Keratinocyte (primary cell): ENCODE data around the gene ECHS1. TPM values are rescaled to one million over a fixed set of nuclear protein-coding genes. Genes with fewer than 3 reads are reported as not detected.

ENCODE experiments used
- DNase-seq: peaks from one replicate; pipeline ENCODE4 v3.0.0-alpha.2; 2011; ENCODE audit warnings: low read depth, missing footprints, low spot score
- FAIRE-seq: peaks from 2 replicates; lab custom pipeline; 2011; peaks lifted over from hg19 to GRCh38; lab: Jason Lieb, UNC
- H2AFZ ChIP-seq: 2 replicates; pipeline ENCODE4 v1.6.0; 2012; ENCODE audit warnings: low read length, control low read depth, inconsistent platforms; ENCODE audit not compliant: control insufficient read depth
- H3K27ac ChIP-seq: 2 replicates; pipeline ENCODE4 v1.5.1; 2011; ENCODE audit warnings: low read length; ENCODE audit not compliant: control insufficient read depth, insufficient read depth
- H3K27me3 ChIP-seq: 3 replicates; pipeline ENCODE4 v1.6.0; 2011; ENCODE audit warnings: low read length; ENCODE audit not compliant: control insufficient read depth, insufficient read depth; ENCODE audit errors: extremely low read depth
- H3K36me3 ChIP-seq, 2 experiments: 2 replicates in 1 of 2; 3 replicates in 1 of 2; pipeline ENCODE4 v1.5.1; 2011; ENCODE audit warnings: low read length in 2 of 2, mild to moderate bottlenecking in 1 of 2; ENCODE audit not compliant: control insufficient read depth in 2 of 2, insufficient read depth in 2 of 2; ENCODE audit errors: extremely low read depth in 1 of 2
- H3K4me1 ChIP-seq: 3 replicates; pipeline ENCODE4 v1.5.1; 2011; ENCODE audit warnings: low read length; ENCODE audit not compliant: control insufficient read depth, insufficient read depth; ENCODE audit errors: extremely low read depth
- H3K4me2 ChIP-seq: 3 replicates; pipeline ENCODE4 v1.6.0; 2011; ENCODE audit warnings: low read depth, low read length; ENCODE audit not compliant: control insufficient read depth, insufficient read depth; ENCODE audit errors: extremely low read depth
- H3K4me3 ChIP-seq, 3 experiments: fragments of 200-600 bp in 1 of 3; sonication (generic) in 1 of 3; 2 replicates in 2 of 3; 3 replicates in 1 of 3; pipeline ENCODE4 v1.5.1; 2011 to 2016; ENCODE audit warnings: low read length in 3 of 3, mild to moderate bottlenecking in 3 of 3, control low read depth in 2 of 3, inconsistent platforms in 1 of 3, low read depth in 1 of 3, mixed read lengths in 1 of 3, mixed run types in 1 of 3, moderate library complexity in 1 of 3; ENCODE audit not compliant: control insufficient read depth in 2 of 3, insufficient read depth in 2 of 3; ENCODE audit errors: extremely low read depth in 1 of 3
- H3K79me2 ChIP-seq: 2 replicates; pipeline ENCODE4 v1.6.0; 2012; ENCODE audit warnings: low read length; ENCODE audit not compliant: control insufficient read depth, insufficient read depth
- H3K9ac ChIP-seq: 3 replicates; pipeline ENCODE4 v1.6.0; 2011; ENCODE audit warnings: low read length; ENCODE audit not compliant: control insufficient read depth, insufficient read depth; ENCODE audit errors: extremely low read depth
- H3K9me1 ChIP-seq: 3 replicates; pipeline ENCODE4 v1.6.0; 2011; ENCODE audit warnings: low read length; ENCODE audit not compliant: control insufficient read depth, insufficient read depth; ENCODE audit errors: extremely low read depth
- H3K9me3 ChIP-seq: 2 replicates; pipeline ENCODE4 v1.5.1; 2012; ENCODE audit warnings: low read depth, low read length; ENCODE audit not compliant: control insufficient read depth
- H4K20me1 ChIP-seq: 3 replicates; pipeline ENCODE4 v1.6.0; 2011; ENCODE audit warnings: low read length; ENCODE audit not compliant: control insufficient read depth, insufficient read depth; ENCODE audit errors: extremely low read depth
- EZH2 ChIP-seq: IDR thresholded peaks from one replicate; pipeline ENCODE4 v1.6.1; 2012; ENCODE audit warnings: inconsistent platforms, mild to moderate bottlenecking, low read length, moderate library complexity
- dilution Hi-C: fragments of 300-500 bp; cut with MboI; formaldehyde crosslinking; loops from one replicate; pipeline ENCODE4 v1.7.0; 2020; ENCODE audit warnings: low sequenced_read_pairs; ENCODE audit not compliant: extremely low pct_ligation_motif_present
- polyA plus RNA-seq, 5 experiments: library from polyadenylated mRNA; depleted of rRNA in 3 of 5; stranded (reverse) in 3 of 5; stranded (forward) in 1 of 5; unstranded in 1 of 5; fragments of >200 nt; gene quantifications; 1 replicate in 1 of 5; 2 replicates in 3 of 5; 3 replicates in 1 of 5; pipeline versions ENCODE4 v1.2.1 to v1.2.3, GENCODE V29; 2011 to 2012; ENCODE audit warnings: missing spikeins in 2 of 5, low read depth in 1 of 5, low replicate concordance in 1 of 5
- TF ChIP-seq, protein P1 (sequence below), 3 experiments: IDR thresholded peaks in 1 of 3; conservative IDR thresholded peaks in 1 of 3; optimal IDR thresholded peaks in 1 of 3; 2 replicates in 2 of 3; 3 replicates in 1 of 3; pipeline versions ENCODE3 to v1.5.1; 2011; ENCODE audit warnings: low read length in 3 of 3, mild to moderate bottlenecking in 3 of 3, moderate library complexity in 2 of 3, control low read depth in 1 of 3, inconsistent platforms in 1 of 3; ENCODE audit not compliant: insufficient read depth in 2 of 3; ENCODE audit errors: extremely low read depth in 1 of 3

ECHS1 gene
- polyA plus RNA-seq, 1 donor (not counting 4 experiments of a cell fraction or from before 2014, with no cell fraction given) = 27.1 TPM

DNA sequence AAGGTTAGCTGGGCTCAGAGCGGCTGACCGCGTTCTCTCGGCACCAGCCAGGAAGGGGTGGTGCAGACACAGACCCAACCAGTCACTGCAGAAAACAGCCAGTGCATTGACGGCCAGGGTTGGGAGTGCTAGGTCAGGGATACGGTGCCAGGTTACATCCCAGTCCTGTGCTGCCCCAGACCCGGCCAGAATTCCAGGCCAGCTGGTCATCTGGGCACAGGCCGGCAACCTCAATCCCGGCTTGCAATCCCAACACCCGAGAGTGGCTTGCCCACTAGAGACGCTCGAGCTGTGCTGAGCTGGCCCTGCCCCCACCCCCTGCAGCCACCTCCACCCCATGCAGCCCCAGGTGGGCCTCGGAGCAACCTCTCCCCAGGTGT, 22.2 kb downstream of the ECHS1 start:
- no peaks in the 10 kb centered on the region for H3K4me1 ChIP-seq
- no peak overlapping the region for H3K4me2 ChIP-seq
- no peaks in the 10 kb centered on the region for H4K20me1 ChIP-seq
- H3K9me1 ChIP-seq = no peaks in the 10 kb centered on the region
- no peak overlapping the region for H2AFZ ChIP-seq
- no peak for TF ChIP-seq EZH2
- TF ChIP-seq, protein P1, sequence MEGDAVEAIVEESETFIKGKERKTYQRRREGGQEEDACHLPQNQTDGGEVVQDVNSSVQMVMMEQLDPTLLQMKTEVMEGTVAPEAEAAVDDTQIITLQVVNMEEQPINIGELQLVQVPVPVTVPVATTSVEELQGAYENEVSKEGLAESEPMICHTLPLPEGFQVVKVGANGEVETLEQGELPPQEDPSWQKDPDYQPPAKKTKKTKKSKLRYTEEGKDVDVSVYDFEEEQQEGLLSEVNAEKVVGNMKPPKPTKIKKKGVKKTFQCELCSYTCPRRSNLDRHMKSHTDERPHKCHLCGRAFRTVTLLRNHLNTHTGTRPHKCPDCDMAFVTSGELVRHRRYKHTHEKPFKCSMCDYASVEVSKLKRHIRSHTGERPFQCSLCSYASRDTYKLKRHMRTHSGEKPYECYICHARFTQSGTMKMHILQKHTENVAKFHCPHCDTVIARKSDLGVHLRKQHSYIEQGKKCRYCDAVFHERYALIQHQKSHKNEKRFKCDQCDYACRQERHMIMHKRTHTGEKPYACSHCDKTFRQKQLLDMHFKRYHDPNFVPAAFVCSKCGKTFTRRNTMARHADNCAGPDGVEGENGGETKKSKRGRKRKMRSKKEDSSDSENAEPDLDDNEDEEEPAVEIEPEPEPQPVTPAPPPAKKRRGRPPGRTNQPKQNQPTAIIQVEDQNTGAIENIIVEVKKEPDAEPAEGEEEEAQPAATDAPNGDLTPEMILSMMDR (optimal IDR thresholded peaks at IDR 0.05 in 1 of 3, IDR thresholded peaks at IDR 0.05 in 1 of 3, conservative IDR thresholded peaks at IDR 0.05 in 1 of 3; ENCODE audit: extremely low read depth in 1 of 3, insufficient read depth in 2 of 3, low read length in 3 of 3) = no peak
- H3K27ac ChIP-seq = no peak overlapping the region
- H3K79me2 ChIP-seq = no peaks in the 10 kb centered on the region
- dilution Hi-C loops = no loop called here
- H3K27me3 ChIP-seq = peaks cover 4% of the 10 kb centered on the region
- no peak for FAIRE-seq
- H3K36me3 ChIP-seq = no peaks in the 10 kb centered on the region
- no peaks in the 10 kb centered on the region for H3K9me3 ChIP-seq
- DNase-seq = no peak
- no peak overlapping the region for H3K4me3 ChIP-seq
- no peak overlapping the region for H3K9ac ChIP-seq

DNA sequence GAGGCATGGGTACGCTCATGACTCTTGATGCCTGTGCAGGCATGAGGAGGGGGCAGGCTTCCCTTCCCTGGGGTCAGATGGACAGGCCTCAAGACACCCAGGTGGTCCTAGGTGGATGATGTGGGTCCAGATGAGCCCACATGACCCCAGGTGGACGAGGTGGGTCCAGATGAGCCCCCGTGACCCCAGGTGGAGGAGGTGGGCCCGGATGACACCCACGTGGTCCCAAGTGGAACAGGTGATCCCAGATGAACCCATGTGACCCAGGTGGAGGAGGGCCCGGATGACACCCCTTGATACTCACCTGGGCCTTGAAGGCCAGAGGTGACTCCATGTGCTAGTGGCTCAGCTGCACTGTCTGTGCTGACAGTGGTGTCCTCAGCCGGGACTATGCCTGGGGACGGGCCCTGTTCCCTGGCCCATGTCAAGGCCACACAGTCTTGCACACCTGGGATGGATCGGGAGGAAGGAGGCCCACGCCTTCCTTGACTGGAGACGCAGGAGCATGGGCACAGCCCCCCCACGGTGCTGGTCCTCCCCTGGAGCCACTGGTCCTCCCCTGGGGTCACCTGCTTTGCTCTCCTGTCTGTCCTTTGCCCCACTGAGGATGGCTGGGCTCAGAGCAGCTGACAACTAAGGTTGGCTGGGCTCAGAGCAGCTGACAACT, 22.7 kb downstream of the ECHS1 start:
- Histone ChIP-seq H2AFZ (no peak overlapping the region), H4K20me1 (no peaks in the 10 kb centered on the region), H3K4me3 (no peak overlapping the region), H3K4me1 (no peaks in the 10 kb centered on the region), H3K36me3 (no peaks in the 10 kb centered on the region), H3K4me2 (no peak overlapping the region), H3K9me1 (no peaks in the 10 kb centered on the region), H3K27ac (no peak overlapping the region), H3K79me2 (no peaks in the 10 kb centered on the region), H3K9me3 (no peaks in the 10 kb centered on the region), H3K27me3 (peaks cover 4% of the 10 kb centered on the region), H3K9ac (no peak overlapping the region)
- FAIRE-seq (no peak), DNase-seq (no peak)
- dilution Hi-C loops = no loop called here
- no peak for TF ChIP-seq EZH2
- TF ChIP-seq, protein P1 (optimal IDR thresholded peaks at IDR 0.05 in 1 of 3, IDR thresholded peaks at IDR 0.05 in 1 of 3, conservative IDR thresholded peaks at IDR 0.05 in 1 of 3; ENCODE audit: extremely low read depth in 1 of 3, insufficient read depth in 2 of 3, low read length in 3 of 3) = no peak
